ENCODE measurements around the gene CORO2A. TPM values are rescaled to one million over a fixed set of nuclear protein-coding genes. Genes with fewer than 3 reads are reported as not detected.

Gene CORO2A
- total and polyA plus RNA-seq, 2 of the 8 experiments (the other 6 are each of a cell fraction or from before 2014, with no cell fraction given) = 13.7 to 27.9 TPM

GRCh38 chr9:98225015-98225442 is 32.6 kb upstream of the CORO2A start (continued):
- TF ChIP-seq CHD7 (IDR thresholded peaks at IDR 0.05; ENCODE audit: insufficient replicate concordance, low read length) (no peak), SUZ12 (IDR thresholded peaks at IDR 0.05; ENCODE audit: low read length) (no peak), CBX8 (IDR thresholded peaks at IDR 0.05; ENCODE audit: borderline replicate concordance, low read depth, low read length) (no peak), CHD2 (IDR thresholded peaks at IDR 0.05; ENCODE audit: low read length) (no peak), ASH2L (IDR thresholded peaks at IDR 0.05; ENCODE audit: low read length) (no peak), CEBPB (IDR thresholded peaks at IDR 0.05; ENCODE audit: low read depth, low read length) (no peak), POU5F1 (IDR thresholded peaks at IDR 0.05; ENCODE audit: low read depth, low read length) (no peak), EP300 (IDR thresholded peaks at IDR 0.05; ENCODE audit: borderline replicate concordance in 1 of 2, low read depth in 2 of 2, low read length in 2 of 2) (no peak), RNF2 (IDR thresholded peaks at IDR 0.05; ENCODE audit: borderline replicate concordance, low read depth, low read length, missing control alignments, poor library complexity, severe bottlenecking) (no peak), EGR1 (IDR thresholded peaks at IDR 0.05; ENCODE audit: borderline replicate concordance, low read depth, low read length) (no peak), PHF8 (conservative IDR thresholded peaks at IDR 0.05; ENCODE audit: low read depth, low read length) (no peak), TBP (IDR thresholded peaks at IDR 0.05; ENCODE audit: low read depth, low read length) (no peak)
